Lower lobe of right lung (tissue), 2 donors: ENCODE measurements around the gene LGALS14. TPM values are rescaled to one million over a fixed set of nuclear protein-coding genes. Genes with fewer than 3 reads are reported as not detected.

Experiments
- ATAC-seq, 2 donors: fragments of 200-7000 bp; cut with Tn5 transposase; one replicate each; pipeline ENCODE4 v1.9.1; 2020 to 2022; ENCODE audit warnings: mild to moderate bottlenecking in 2 of 2, moderate library complexity in 2 of 2
- DNase-seq: peaks from one replicate; pipeline ENCODE4 v3.0.0-alpha.2; 2020
- H3K27ac ChIP-seq: fragments of 200-600 bp; one replicate; pipeline ENCODE4 v1.8.0; 2022
- H3K27me3 ChIP-seq: fragments of 200-600 bp; one replicate; pipeline ENCODE4 v1.8.0; 2022; ENCODE audit warnings: low read depth
- H3K36me3 ChIP-seq: fragments of 200-600 bp; one replicate; pipeline ENCODE4 v1.8.0; 2022; ENCODE audit warnings: mild to moderate bottlenecking
- H3K4me1 ChIP-seq: fragments of 200-600 bp; one replicate; pipeline ENCODE4 v1.8.0; 2022
- H3K4me3 ChIP-seq: fragments of 200-600 bp; one replicate; pipeline ENCODE4 v1.8.0; 2022; ENCODE audit warnings: mild to moderate bottlenecking
- H3K9me3 ChIP-seq: fragments of 200-600 bp; one replicate; pipeline ENCODE4 v1.8.0; 2022
- CTCF ChIP-seq: fragments of 200-600 bp; IDR thresholded peaks from one replicate; pipeline ENCODE4 v1.8.0; 2022; ENCODE audit warnings: antibody characterized with exemption, mild to moderate bottlenecking
- intact Hi-C: fragments of 100-400 bp; cut with DNase I; formaldehyde crosslinking; loops from one replicate; pipeline ENCODE4 v1.11.0; 2022
- total RNA-seq: library from RNA; stranded (reverse); fragmentation: NEBNext Ultra II Directional; extraction: Animal tissue kit (Norgen Biotek cat#: 25700); gene quantifications from one replicate; pipeline ENCODE4 v1.2.1, GENCODE V29; 2021
- donor health status: DM: no; HTN: yes; CAD: no; lungs with severe emphysema.

Gene LGALS14
- total RNA-seq, 1 donor from 2014 or later: not detected

GRCh38 chr19:39677961-39678889 lies 26.1 kb upstream of the LGALS14 start:
- no peaks in the 10 kb centered on the region for H3K36me3 ChIP-seq
- peak; percentile 54 for DNase-seq
- peak overlapping the region; percentile 25 for H3K27ac ChIP-seq
- ATAC-seq: peak; percentile 92 to 93
- no peaks in the 10 kb centered on the region for H3K9me3 ChIP-seq
- peaks cover 24% of the 10 kb centered on the region for H3K4me1 ChIP-seq
- intact Hi-C loops: loop anchor here (10.0 kb wide), 1 partner anchor 123 kb away; no protein-coding TSS in a partner anchor
- no peaks in the 10 kb centered on the region for H3K27me3 ChIP-seq
- H3K4me3 ChIP-seq: no peak overlapping the region
- no peak for TF ChIP-seq CTCF

- Histone ChIP-seq H3K9me3 (no peaks in the 10 kb centered on the region), H3K4me1 (peaks cover 24% of the 10 kb centered on the region), H3K36me3 (no peaks in the 10 kb centered on the region), H3K4me3 (no peak overlapping the region), H3K27me3 (no peaks in the 10 kb centered on the region), H3K27ac (peak overlapping the region; percentile 25)
- intact Hi-C loops: loop anchor here (10.0 kb wide), 1 partner anchor 124 kb away; no protein-coding TSS in a partner anchor
- DNase-seq (no peak), ATAC-seq (peak; percentile 20 to 45)
- TF ChIP-seq CTCF: no peak
Measured at GRCh38 chr19:39679056-39679790, 25.1 kb upstream of the LGALS14 start.

GRCh38 chr19:39679791-39680168 lies 24.5 kb upstream of the LGALS14 start:
- Histone ChIP-seq H3K4me3 (no peak overlapping the region), H3K27me3 (no peaks in the 10 kb centered on the region), H3K27ac (no peak overlapping the region), H3K36me3 (no peaks in the 10 kb centered on the region), H3K9me3 (no peaks in the 10 kb centered on the region), H3K4me1 (peaks cover 24% of the 10 kb centered on the region)
- no peak for TF ChIP-seq CTCF
- intact Hi-C loops: loop anchor here (10.0 kb wide), 1 partner anchor 125 kb away; no protein-coding TSS in a partner anchor
- ATAC-seq (no peak), DNase-seq (no peak)

- TF ChIP-seq CTCF: no peak
- Histone ChIP-seq H3K36me3 (no peaks in the 10 kb centered on the region), H3K4me1 (peaks cover 24% of the 10 kb centered on the region), H3K4me3 (no peak overlapping the region), H3K9me3 (no peaks in the 10 kb centered on the region), H3K27me3 (peaks cover 5% of the 10 kb centered on the region), H3K27ac (no peak overlapping the region)
- intact Hi-C loops: no loop called here
- no peak for DNase-seq
- no peak for ATAC-seq
Measured at GRCh38 chr19:39680593-39680992, 23.7 kb upstream of the LGALS14 start.

GRCh38 chr19:39681416-39681815 lies 22.9 kb upstream of the LGALS14 start:
- TF ChIP-seq CTCF: no peak
- Histone ChIP-seq H3K4me1 (peaks cover 24% of the 10 kb centered on the region), H3K27me3 (peaks cover 5% of the 10 kb centered on the region), H3K36me3 (no peaks in the 10 kb centered on the region), H3K4me3 (no peak overlapping the region), H3K27ac (no peak overlapping the region), H3K9me3 (no peaks in the 10 kb centered on the region)
- intact Hi-C loops: no loop called here
- DNase-seq (no peak), ATAC-seq (no peak)
